HepG2 (cell line): ENCODE data around the gene NPPB. TPM values are rescaled to one million over a fixed set of nuclear protein-coding genes. Genes with fewer than 3 reads are reported as not detected.

Source experiments
- ATRX ChIP-seq: sonication (generic); formaldehyde crosslinking; IDR thresholded peaks from 2 replicates; pipeline ENCODE4 v1.4.0; 2020; ENCODE audit warnings: missing genetic modification reagents, borderline replicate concordance
- CBX2 ChIP-seq, 2 experiments: fragments of 200-600 bp in 1 of 2; sonication (generic); formaldehyde crosslinking in 1 of 2; IDR thresholded peaks; 2 replicates each; pipeline versions ENCODE4 v1.7.0 to v1.8.1; 2018 to 2022; ENCODE audit warnings: low read depth in 2 of 2, low read length in 1 of 2, mild to moderate bottlenecking in 1 of 2, missing genetic modification reagents in 1 of 2
- ETV6 ChIP-seq: sonication (generic); formaldehyde crosslinking; conservative IDR thresholded peaks from 2 replicates; pipeline ENCODE4 v1.4.0; 2020; ENCODE audit warnings: missing genetic modification reagents
- FOXM1 ChIP-seq: sonication (generic); formaldehyde crosslinking; IDR thresholded peaks from 2 replicates; pipeline ENCODE4 v1.5.0; 2020; ENCODE audit warnings: missing genetic modification reagents
- NFE2L2 ChIP-seq: fragments of 150-350 bp; IDR thresholded peaks from 2 replicates; pipeline ENCODE4 v1.6.1; 2014; ENCODE audit warnings: low read length
- NFIB ChIP-seq: sonication (generic); formaldehyde crosslinking; IDR thresholded peaks from 2 replicates; pipeline ENCODE4 v1.9.0; 2021; ENCODE audit warnings: missing genetic modification reagents, mild to moderate bottlenecking, borderline replicate concordance
- NR2F2 ChIP-seq: IDR thresholded peaks from 2 replicates; pipeline ENCODE4 v1.6.1; 2012; ENCODE audit warnings: low read depth, inconsistent platforms, borderline replicate concordance
- ONECUT2 ChIP-seq: sonication (generic); formaldehyde crosslinking; IDR thresholded peaks from 2 replicates; pipeline ENCODE4 v1.4.0; 2020; ENCODE audit warnings: missing genetic modification reagents
- PHF8 ChIP-seq: sonication (generic); formaldehyde crosslinking; IDR thresholded peaks from 2 replicates; pipeline ENCODE4 v1.5.0; 2020; ENCODE audit warnings: missing genetic modification reagents
- RCOR2 ChIP-seq: IDR thresholded peaks from 2 replicates; pipeline ENCODE4 v1.6.1; 2016; ENCODE audit warnings: missing biosample characterization, missing genetic modification reagents
- RFX1 ChIP-seq: fragments of 450-650 bp; IDR thresholded peaks from 2 replicates; pipeline ENCODE4 v1.6.1; 2017
- STAG1 ChIP-seq: sonication (generic); formaldehyde crosslinking; IDR thresholded peaks from 2 replicates; pipeline ENCODE4 v1.4.0; 2020; ENCODE audit warnings: missing genetic modification reagents
- TGIF2 ChIP-seq: IDR thresholded peaks from 2 replicates; pipeline ENCODE4 v1.6.1; 2016; ENCODE audit warnings: control low read depth, missing compliant biosample characterization
- WIZ ChIP-seq: sonication (generic); formaldehyde crosslinking; IDR thresholded peaks from 2 replicates; pipeline ENCODE4 v1.5.1; 2020; ENCODE audit warnings: mild to moderate bottlenecking, missing genetic modification reagents
- ZBTB44 ChIP-seq: sonication (generic); formaldehyde crosslinking; IDR thresholded peaks from 2 replicates; pipeline ENCODE4 v1.4.0; 2020; ENCODE audit warnings: missing genetic modification reagents
- ZNF543 ChIP-seq: sonication (generic); formaldehyde crosslinking; IDR thresholded peaks from 2 replicates; pipeline ENCODE4 v1.4.0; 2020; ENCODE audit warnings: mild to moderate bottlenecking, missing genetic modification reagents
- ZNF784 ChIP-seq: sonication (generic); formaldehyde crosslinking; IDR thresholded peaks from 2 replicates; pipeline ENCODE4 v1.5.1; 2020; ENCODE audit warnings: missing genetic modification reagents, mild to moderate bottlenecking, borderline replicate concordance
- polyA plus RNA-seq, 8 experiments: library from polyadenylated mRNA; depleted of rRNA in 3 of 8; stranded (reverse) in 7 of 8; unstranded in 1 of 8; fragments of >200 nt; fragmentation: Illumina TruSeq in 4 of 8; extraction: Trizol in 4 of 8; gene quantifications; 2 replicates each; pipeline versions ENCODE4 v1.2.1 to v1.2.3, GENCODE V29; 2011 to 2016; ENCODE audit warnings: low read depth in 4 of 8, missing spikeins in 1 of 8, mixed read lengths in 1 of 8; ENCODE audit not compliant: insufficient read depth in 1 of 8
- total RNA-seq, 5 experiments: library from RNA; depleted of rRNA; stranded (reverse); fragments of >200 nt; fragmentation: Illumina TruSeq; extraction: Trizol; gene quantifications; 2 replicates each; pipeline ENCODE4 v1.2.3, GENCODE V29; 2016; ENCODE audit warnings: low read depth in 1 of 5
- TF ChIP-seq, protein P1 (sequence below): sonication (generic); formaldehyde crosslinking; IDR thresholded peaks from 2 replicates; pipeline ENCODE4 v1.9.0; 2021; ENCODE audit warnings: mild to moderate bottlenecking, missing genetic modification reagents
- TF ChIP-seq, protein P2 (sequence below): sonication (generic); formaldehyde crosslinking; conservative IDR thresholded peaks from 2 replicates; pipeline ENCODE4 v1.8.0; 2022; ENCODE audit warnings: mild to moderate bottlenecking, moderate library complexity, missing genetic modification reagents

The NPPB gene
- total and polyA plus RNA-seq, 2 of the 13 experiments (the other 11 are each of a cell fraction or from before 2014, with no cell fraction given): 1.9 TPM; not detected in 1

GRCh38 chr1:11908095-11908675 is 49.4 kb upstream of the NPPB start (continued):
- TF ChIP-seq, protein P1, sequence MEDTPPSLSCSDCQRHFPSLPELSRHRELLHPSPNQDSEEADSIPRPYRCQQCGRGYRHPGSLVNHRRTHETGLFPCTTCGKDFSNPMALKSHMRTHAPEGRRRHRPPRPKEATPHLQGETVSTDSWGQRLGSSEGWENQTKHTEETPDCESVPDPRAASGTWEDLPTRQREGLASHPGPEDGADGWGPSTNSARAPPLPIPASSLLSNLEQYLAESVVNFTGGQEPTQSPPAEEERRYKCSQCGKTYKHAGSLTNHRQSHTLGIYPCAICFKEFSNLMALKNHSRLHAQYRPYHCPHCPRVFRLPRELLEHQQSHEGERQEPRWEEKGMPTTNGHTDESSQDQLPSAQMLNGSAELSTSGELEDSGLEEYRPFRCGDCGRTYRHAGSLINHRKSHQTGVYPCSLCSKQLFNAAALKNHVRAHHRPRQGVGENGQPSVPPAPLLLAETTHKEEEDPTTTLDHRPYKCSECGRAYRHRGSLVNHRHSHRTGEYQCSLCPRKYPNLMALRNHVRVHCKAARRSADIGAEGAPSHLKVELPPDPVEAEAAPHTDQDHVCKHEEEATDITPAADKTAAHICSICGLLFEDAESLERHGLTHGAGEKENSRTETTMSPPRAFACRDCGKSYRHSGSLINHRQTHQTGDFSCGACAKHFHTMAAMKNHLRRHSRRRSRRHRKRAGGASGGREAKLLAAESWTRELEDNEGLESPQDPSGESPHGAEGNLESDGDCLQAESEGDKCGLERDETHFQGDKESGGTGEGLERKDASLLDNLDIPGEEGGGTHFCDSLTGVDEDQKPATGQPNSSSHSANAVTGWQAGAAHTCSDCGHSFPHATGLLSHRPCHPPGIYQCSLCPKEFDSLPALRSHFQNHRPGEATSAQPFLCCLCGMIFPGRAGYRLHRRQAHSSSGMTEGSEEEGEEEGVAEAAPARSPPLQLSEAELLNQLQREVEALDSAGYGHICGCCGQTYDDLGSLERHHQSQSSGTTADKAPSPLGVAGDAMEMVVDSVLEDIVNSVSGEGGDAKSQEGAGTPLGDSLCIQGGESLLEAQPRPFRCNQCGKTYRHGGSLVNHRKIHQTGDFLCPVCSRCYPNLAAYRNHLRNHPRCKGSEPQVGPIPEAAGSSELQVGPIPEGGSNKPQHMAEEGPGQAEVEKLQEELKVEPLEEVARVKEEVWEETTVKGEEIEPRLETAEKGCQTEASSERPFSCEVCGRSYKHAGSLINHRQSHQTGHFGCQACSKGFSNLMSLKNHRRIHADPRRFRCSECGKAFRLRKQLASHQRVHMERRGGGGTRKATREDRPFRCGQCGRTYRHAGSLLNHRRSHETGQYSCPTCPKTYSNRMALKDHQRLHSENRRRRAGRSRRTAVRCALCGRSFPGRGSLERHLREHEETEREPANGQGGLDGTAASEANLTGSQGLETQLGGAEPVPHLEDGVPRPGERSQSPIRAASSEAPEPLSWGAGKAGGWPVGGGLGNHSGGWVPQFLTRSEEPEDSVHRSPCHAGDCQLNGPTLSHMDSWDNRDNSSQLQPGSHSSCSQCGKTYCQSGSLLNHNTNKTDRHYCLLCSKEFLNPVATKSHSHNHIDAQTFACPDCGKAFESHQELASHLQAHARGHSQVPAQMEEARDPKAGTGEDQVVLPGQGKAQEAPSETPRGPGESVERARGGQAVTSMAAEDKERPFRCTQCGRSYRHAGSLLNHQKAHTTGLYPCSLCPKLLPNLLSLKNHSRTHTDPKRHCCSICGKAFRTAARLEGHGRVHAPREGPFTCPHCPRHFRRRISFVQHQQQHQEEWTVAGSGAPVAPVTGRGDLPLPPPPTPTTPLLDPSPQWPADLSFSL: no peak
- TF ChIP-seq ETV6 (CRISPR knock-in tag) (no peak), NR2F2 (peak; percentile 89), NFIB (CRISPR knock-in tag) (no peak), ZNF543 (CRISPR knock-in tag) (no peak), ATRX (CRISPR knock-in tag) (no peak; the same call in 1 of the 2 replicates), CBX2 (IDR thresholded peaks at IDR 0.05; ENCODE audit: low read depth, low read length) (no peak), CBX2 (CRISPR knock-in tag; IDR thresholded peaks at IDR 0.05; ENCODE audit: low read depth) (no peak), ZNF784 (CRISPR knock-in tag) (no peak), STAG1 (CRISPR knock-in tag) (peak; percentile 10; the same call in 1 of the 2 replicates), TGIF2 (peak; percentile 64), PHF8 (CRISPR knock-in tag) (peak; percentile 66), ONECUT2 (CRISPR knock-in tag) (no peak), NFE2L2 (no peak), FOXM1 (CRISPR knock-in tag) (peak; percentile 73; the same call in 1 of the 2 replicates), RCOR2 (CRISPR knock-in tag) (peak; percentile 36), ZBTB44 (CRISPR knock-in tag) (no peak), WIZ (no peak), RFX1 (no peak)
- TF ChIP-seq, protein P2, sequence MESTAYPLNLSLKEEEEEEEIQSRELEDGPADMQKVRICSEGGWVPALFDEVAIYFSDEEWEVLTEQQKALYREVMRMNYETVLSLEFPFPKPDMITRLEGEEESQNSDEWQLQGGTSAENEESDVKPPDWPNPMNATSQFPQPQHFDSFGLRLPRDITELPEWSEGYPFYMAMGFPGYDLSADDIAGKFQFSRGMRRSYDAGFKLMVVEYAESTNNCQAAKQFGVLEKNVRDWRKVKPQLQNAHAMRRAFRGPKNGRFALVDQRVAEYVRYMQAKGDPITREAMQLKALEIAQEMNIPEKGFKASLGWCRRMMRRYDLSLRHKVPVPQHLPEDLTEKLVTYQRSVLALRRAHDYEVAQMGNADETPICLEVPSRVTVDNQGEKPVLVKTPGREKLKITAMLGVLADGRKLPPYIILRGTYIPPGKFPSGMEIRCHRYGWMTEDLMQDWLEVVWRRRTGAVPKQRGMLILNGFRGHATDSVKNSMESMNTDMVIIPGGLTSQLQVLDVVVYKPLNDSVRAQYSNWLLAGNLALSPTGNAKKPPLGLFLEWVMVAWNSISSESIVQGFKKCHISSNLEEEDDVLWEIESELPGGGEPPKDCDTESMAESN: peak; percentile 76
